ENCODE measurements around the gene KRTAP21-2.
A peak's percentile ranks its signal among the peaks of the same experiment; 100 is the strongest.
"Not testable (repeated sequence)": the region's sequence is repeated elsewhere in the genome, so short reads cannot be mapped to it uniquely, and the experiment has no call there.

KRTAP21-2 gene

GRCh38 chr21:30747159-30747558 lies at the start of gene KRTAP21-2:
Gene KRTAP21-2, minus strand, starts transcription at chr21:30747259. Its CDS starts 57 bp downstream, at chr21:30747202.
- no peaks in the 10 kb centered on the region for H3K36me3 Mint-ChIP-seq (ENCODE audit: low read depth)
- no peak within 1 kb of the TSS for H3K4me3 Mint-ChIP-seq
- no peak for DNase-seq
- H3K4me1 Mint-ChIP-seq: no peaks in the 10 kb centered on the region
- ATAC-seq: no peak
- H3K27me3 Mint-ChIP-seq: peaks cover 2% of the 10 kb centered on the region
- no peak within 1 kb of the TSS for H3K27ac Mint-ChIP-seq
- no peaks in the 10 kb centered on the region for H3K9me3 Mint-ChIP-seq

GRCh38 chr21:30793581-30794314 lies 46.7 kb upstream of the KRTAP21-2 start:
- no peak for DNase-seq
- Mint-ChIP-seq H3K4me1 (no peaks in the 10 kb centered on the region), H3K4me3 (no peak overlapping the region), H3K27me3 (peaks cover 7% of the 10 kb centered on the region), H3K36me3 (ENCODE audit: low read depth) (no peaks in the 10 kb centered on the region), H3K27ac (no peak overlapping the region), H3K9me3 (no peaks in the 10 kb centered on the region)
- no peak for ATAC-seq

GRCh38 chr21:30779249-30779648 lies 32.2 kb upstream of the KRTAP21-2 start:
- Mint-ChIP-seq H3K4me1 (no peaks in the 10 kb centered on the region), H3K27ac (no peak overlapping the region), H3K27me3 (peaks cover 3% of the 10 kb centered on the region), H3K36me3 (ENCODE audit: low read depth) (no peaks in the 10 kb centered on the region), H3K9me3 (no peaks in the 10 kb centered on the region), H3K4me3 (no peak overlapping the region)
- ATAC-seq (no peak), DNase-seq (no peak)

- Mint-ChIP-seq H3K27ac (no peak overlapping the region), H3K9me3 (no peaks in the 10 kb centered on the region), H3K4me1 (no peaks in the 10 kb centered on the region), H3K36me3 (ENCODE audit: low read depth) (no peaks in the 10 kb centered on the region), H3K27me3 (peaks cover 3% of the 10 kb centered on the region), H3K4me3 (no peak overlapping the region)
- ATAC-seq: no peak
- no peak for DNase-seq
Observed at GRCh38 chr21:30769724-30770431, 22.8 kb upstream of the KRTAP21-2 start.

GRCh38 chr21:30760776-30761175 lies 13.7 kb upstream of the KRTAP21-2 start:
- H3K36me3 Mint-ChIP-seq (ENCODE audit: low read depth): no peaks in the 10 kb centered on the region
- no peaks in the 10 kb centered on the region for H3K9me3 Mint-ChIP-seq
- peaks cover under 1% of the 10 kb centered on the region for H3K27me3 Mint-ChIP-seq
- no peaks in the 10 kb centered on the region for H3K4me1 Mint-ChIP-seq
- H3K27ac Mint-ChIP-seq: no peak overlapping the region
- H3K4me3 Mint-ChIP-seq: no peak overlapping the region
- ATAC-seq (no peak), DNase-seq (no peak)

GRCh38 chr21:30758306-30758705 lies 11.2 kb upstream of the KRTAP21-2 start:
- no peaks in the 10 kb centered on the region for H3K36me3 Mint-ChIP-seq (ENCODE audit: low read depth)
- peaks cover 2% of the 10 kb centered on the region for H3K27me3 Mint-ChIP-seq

GRCh38 chr21:30755328-30755727 lies 8.3 kb upstream of the KRTAP21-2 start, which contains the start of gene KRTAP21-1:
Gene KRTAP21-1, minus strand, starts transcription at chr21:30755428. Its CDS starts 50 bp downstream, at chr21:30755378.
- ATAC-seq; H3K27me3 Mint-ChIP-seq; H3K9me3 Mint-ChIP-seq; H3K27ac Mint-ChIP-seq; DNase-seq; H3K4me3 Mint-ChIP-seq; H3K36me3 Mint-ChIP-seq (ENCODE audit: low read depth); H3K4me1 Mint-ChIP-seq: not testable (repeated sequence)

More at GRCh38 chr21:30758306-30758705, 11.2 kb upstream of the KRTAP21-2 start:
- H3K4me1 Mint-ChIP-seq: no peaks in the 10 kb centered on the region
- ATAC-seq (no peak), DNase-seq (no peak)
- no peak overlapping the region for H3K4me3 Mint-ChIP-seq
- no peaks in the 10 kb centered on the region for H3K9me3 Mint-ChIP-seq
- no peak overlapping the region for H3K27ac Mint-ChIP-seq

GRCh38 chr21:30740462-30740861 lies 6.6 kb downstream of the KRTAP21-2 start:
- Mint-ChIP-seq H3K36me3 (ENCODE audit: low read depth) (no peaks in the 10 kb centered on the region), H3K4me3 (no peak overlapping the region), H3K9me3 (no peaks in the 10 kb centered on the region), H3K27ac (no peak overlapping the region), H3K4me1 (no peaks in the 10 kb centered on the region), H3K27me3 (peaks cover 7% of the 10 kb centered on the region)
- ATAC-seq: no peak
- DNase-seq: no peak

- H3K4me1 Mint-ChIP-seq: no peaks in the 10 kb centered on the region
- H3K9me3 Mint-ChIP-seq: peaks cover 1% of the 10 kb centered on the region
- no peaks in the 10 kb centered on the region for H3K36me3 Mint-ChIP-seq (ENCODE audit: low read depth)
- H3K27me3 Mint-ChIP-seq: peaks cover 4% of the 10 kb centered on the region
- no peak overlapping the region for H3K27ac Mint-ChIP-seq
- no peak for ATAC-seq
- no peak for DNase-seq
- no peak overlapping the region for H3K4me3 Mint-ChIP-seq
Observed at GRCh38 chr21:30733026-30733425, 14.0 kb downstream of the KRTAP21-2 start.

GRCh38 chr21:30726726-30727125 lies 20.3 kb downstream of the KRTAP21-2 start:
- H3K36me3 Mint-ChIP-seq (ENCODE audit: low read depth): no peaks in the 10 kb centered on the region
- no peaks in the 10 kb centered on the region for H3K4me1 Mint-ChIP-seq
- H3K9me3 Mint-ChIP-seq: peaks cover 13% of the 10 kb centered on the region
- peaks cover 7% of the 10 kb centered on the region for H3K27me3 Mint-ChIP-seq
- H3K4me3 Mint-ChIP-seq: no peak overlapping the region
- H3K27ac Mint-ChIP-seq: no peak overlapping the region
- DNase-seq (no peak), ATAC-seq (no peak)

- peak; percentile 81 for ATAC-seq
- peaks cover 30% of the 10 kb centered on the region for H3K4me1 Mint-ChIP-seq
- H3K9me3 Mint-ChIP-seq: peaks cover 11% of the 10 kb centered on the region
Observed at GRCh38 chr21:30719401-30719800, 27.7 kb downstream of the KRTAP21-2 start.

GRCh38 chr21:30718239-30718909 lies 28.7 kb downstream of the KRTAP21-2 start, which contains the start of gene KRTAP21-3:
Gene KRTAP21-3, minus strand, starts transcription at chr21:30718777. Its CDS starts 18 bp downstream, at chr21:30718759.
- peaks cover 16% of the 10 kb centered on the region for H3K9me3 Mint-ChIP-seq
- H3K4me1 Mint-ChIP-seq: peaks cover 32% of the 10 kb centered on the region
- ATAC-seq (peak; percentile 84), DNase-seq (no peak)
- H3K4me3 Mint-ChIP-seq: peak within 1 kb of the TSS; percentile 38
- peak within 1 kb of the TSS; percentile 54 for H3K27ac Mint-ChIP-seq
- peaks cover 3% of the 10 kb centered on the region for H3K36me3 Mint-ChIP-seq (ENCODE audit: low read depth)
- peaks cover 5% of the 10 kb centered on the region for H3K27me3 Mint-ChIP-seq

More at GRCh38 chr21:30719401-30719800, 27.7 kb downstream of the KRTAP21-2 start:
- Mint-ChIP-seq H3K27ac (peak overlapping the region; percentile 54), H3K36me3 (ENCODE audit: low read depth) (peaks cover 3% of the 10 kb centered on the region), H3K27me3 (peaks cover 5% of the 10 kb centered on the region), H3K4me3 (no peak overlapping the region)
- DNase-seq: no peak

- Mint-ChIP-seq H3K9me3 (peaks cover 19% of the 10 kb centered on the region), H3K36me3 (ENCODE audit: low read depth) (peaks cover 3% of the 10 kb centered on the region), H3K27me3 (peaks cover 2% of the 10 kb centered on the region), H3K4me3 (no peak overlapping the region), H3K4me1 (peaks cover 32% of the 10 kb centered on the region), H3K27ac (peak overlapping the region; percentile 54)
- ATAC-seq: no peak
- no peak for DNase-seq
Observed at GRCh38 chr21:30717105-30717504, 30.0 kb downstream of the KRTAP21-2 start.

GRCh38 chr21:30714946-30715345 lies 32.1 kb downstream of the KRTAP21-2 start:
- H3K36me3 Mint-ChIP-seq (ENCODE audit: low read depth): peaks cover 3% of the 10 kb centered on the region

More at GRCh38 chr21:30714946-30715345, 32.1 kb downstream of the KRTAP21-2 start:
- Mint-ChIP-seq H3K9me3 (peaks cover 29% of the 10 kb centered on the region), H3K4me3 (no peak overlapping the region), H3K4me1 (peaks cover 38% of the 10 kb centered on the region), H3K27me3 (no peaks in the 10 kb centered on the region), H3K27ac (no peak overlapping the region)
- ATAC-seq: no peak
- no peak for DNase-seq
